Keratinocyte (primary cell): ENCODE results near the gene CLINT1.

Source experiments
- EZH2 ChIP-seq: IDR thresholded peaks from one replicate; pipeline ENCODE4 v1.6.1; 2012; ENCODE audit warnings: inconsistent platforms, mild to moderate bottlenecking, low read length, moderate library complexity
- TF ChIP-seq, protein P1 (sequence below), 3 experiments: IDR thresholded peaks in 1 of 3; conservative IDR thresholded peaks in 1 of 3; optimal IDR thresholded peaks in 1 of 3; 2 replicates in 2 of 3; 3 replicates in 1 of 3; pipeline versions ENCODE3 to v1.5.1; 2011; ENCODE audit warnings: low read length in 3 of 3, mild to moderate bottlenecking in 3 of 3, moderate library complexity in 2 of 3, control low read depth in 1 of 3, inconsistent platforms in 1 of 3; ENCODE audit not compliant: insufficient read depth in 2 of 3; ENCODE audit errors: extremely low read depth in 1 of 3

DNA sequence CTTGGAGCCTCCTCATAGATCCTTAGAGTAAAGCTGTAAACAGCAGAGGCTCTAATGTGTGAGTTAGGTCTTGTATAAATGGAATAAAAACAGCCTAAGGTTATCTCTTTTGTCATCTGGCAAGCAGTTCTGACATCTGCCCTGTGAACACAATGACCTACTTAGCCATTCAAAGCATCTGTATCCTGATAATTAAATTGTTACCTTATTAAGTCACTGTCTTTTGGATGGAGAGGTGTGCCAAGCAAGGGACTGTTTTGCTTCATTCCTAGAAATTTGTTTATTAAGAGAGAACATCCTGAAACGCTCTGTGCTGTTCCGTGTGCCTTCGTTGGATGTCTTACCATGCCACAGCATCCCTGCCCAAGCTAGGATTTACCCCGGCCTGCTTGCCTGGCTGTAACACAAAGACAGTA, 113.9 kb downstream of the CLINT1 start:
- TF ChIP-seq, protein P1, sequence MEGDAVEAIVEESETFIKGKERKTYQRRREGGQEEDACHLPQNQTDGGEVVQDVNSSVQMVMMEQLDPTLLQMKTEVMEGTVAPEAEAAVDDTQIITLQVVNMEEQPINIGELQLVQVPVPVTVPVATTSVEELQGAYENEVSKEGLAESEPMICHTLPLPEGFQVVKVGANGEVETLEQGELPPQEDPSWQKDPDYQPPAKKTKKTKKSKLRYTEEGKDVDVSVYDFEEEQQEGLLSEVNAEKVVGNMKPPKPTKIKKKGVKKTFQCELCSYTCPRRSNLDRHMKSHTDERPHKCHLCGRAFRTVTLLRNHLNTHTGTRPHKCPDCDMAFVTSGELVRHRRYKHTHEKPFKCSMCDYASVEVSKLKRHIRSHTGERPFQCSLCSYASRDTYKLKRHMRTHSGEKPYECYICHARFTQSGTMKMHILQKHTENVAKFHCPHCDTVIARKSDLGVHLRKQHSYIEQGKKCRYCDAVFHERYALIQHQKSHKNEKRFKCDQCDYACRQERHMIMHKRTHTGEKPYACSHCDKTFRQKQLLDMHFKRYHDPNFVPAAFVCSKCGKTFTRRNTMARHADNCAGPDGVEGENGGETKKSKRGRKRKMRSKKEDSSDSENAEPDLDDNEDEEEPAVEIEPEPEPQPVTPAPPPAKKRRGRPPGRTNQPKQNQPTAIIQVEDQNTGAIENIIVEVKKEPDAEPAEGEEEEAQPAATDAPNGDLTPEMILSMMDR (optimal IDR thresholded peaks at IDR 0.05 in 1 of 3, IDR thresholded peaks at IDR 0.05 in 1 of 3, conservative IDR thresholded peaks at IDR 0.05 in 1 of 3; ENCODE audit: extremely low read depth in 1 of 3, insufficient read depth in 2 of 3, low read length in 3 of 3), result no peak
- no peak for TF ChIP-seq EZH2
